Endometrial microvascular endothelial cells (primary cell): ENCODE data around the gene SLC35C1. TPM values are rescaled to one million over a fixed set of nuclear protein-coding genes. Genes with fewer than 3 reads are reported as not detected.
"Not testable (repeated sequence)": the region's sequence is repeated elsewhere in the genome, so short reads cannot be mapped to it uniquely, and the experiment has no call there.

Experiments
- in situ Hi-C: cut with HindIII; loops from 2 replicates; pipeline ENCODE4 v1.10.0; 2017; ENCODE audit warnings: low sequenced_read_pairs, low pct_unique_long_range_greater_than_20kb; ENCODE audit errors: inconsistent ontology term
- total RNA-seq: library from RNA; depleted of rRNA; stranded (reverse); fragments of >200 nt; gene quantifications from one replicate; pipeline ENCODE4 v1.2.3, GENCODE V29; 2015; ENCODE audit errors: inconsistent ontology term

Gene SLC35C1
- total RNA-seq, 1 donor from 2014 or later = 24.7 TPM

DNA sequence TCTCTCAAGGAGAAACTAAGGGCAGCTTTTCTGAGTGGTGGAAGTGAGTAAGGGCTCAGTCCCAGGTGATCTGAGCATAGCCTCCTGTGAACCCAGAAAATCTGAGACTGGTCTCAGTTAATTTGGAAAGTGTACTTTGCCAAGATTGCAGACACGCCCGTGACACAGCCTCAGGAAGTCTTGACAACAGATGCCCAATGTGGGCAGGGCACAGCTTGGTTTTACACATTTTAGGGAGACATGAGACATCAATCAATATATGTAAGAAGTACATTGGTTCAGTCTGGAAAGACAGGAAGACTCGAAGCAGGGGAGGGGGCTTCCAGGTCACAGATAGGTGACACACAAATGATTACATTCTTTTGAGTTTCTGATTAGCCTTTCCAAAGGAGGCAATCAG lies 28.8 kb downstream of the SLC35C1 start:
- in situ Hi-C loops = no loop called here

DNA sequence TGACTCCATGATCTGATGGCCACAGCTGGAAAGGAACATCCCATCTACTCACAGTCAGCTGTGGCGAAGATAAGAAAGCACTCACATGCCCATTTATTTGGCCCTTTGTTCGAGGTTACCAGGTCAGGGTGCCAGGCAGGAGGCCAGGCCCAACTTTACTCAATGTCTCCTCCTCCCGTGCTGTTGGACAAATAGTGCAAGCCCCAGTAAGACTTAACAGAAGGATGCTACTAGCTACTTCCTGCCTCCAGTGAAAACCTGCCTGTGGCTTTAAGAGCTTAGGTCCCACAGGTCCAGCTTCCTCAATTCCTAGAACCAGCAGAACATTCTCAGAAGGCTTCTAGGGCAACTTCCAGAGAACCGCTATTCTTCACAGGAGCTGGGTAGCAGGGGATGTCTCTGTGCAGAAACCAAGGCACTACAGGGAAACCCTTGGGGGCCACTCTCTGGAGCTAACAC lies 29.4 kb downstream of the SLC35C1 start:
- in situ Hi-C loops = no loop called here

DNA sequence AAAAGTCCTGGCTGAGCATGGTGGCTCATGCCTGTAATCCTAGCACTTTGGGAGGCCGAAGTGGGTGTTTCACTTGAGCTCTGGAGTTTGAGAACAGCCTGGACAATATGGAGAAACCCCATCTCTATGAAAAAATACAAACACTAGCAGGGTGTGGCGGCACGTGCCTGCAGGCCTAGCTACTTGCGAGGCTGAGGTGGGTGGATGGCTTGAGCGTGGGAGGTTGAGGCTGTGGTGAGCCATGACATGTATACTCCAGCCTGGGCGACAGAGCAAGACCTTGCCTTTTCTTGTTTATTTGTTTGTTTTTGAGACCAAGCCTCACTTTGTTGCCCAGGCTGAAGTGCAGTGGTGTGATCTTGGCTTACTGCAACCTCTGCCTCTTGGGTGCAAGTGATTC lies 34.3 kb downstream of the SLC35C1 start:
- in situ Hi-C loops = no loop called here

DNA sequence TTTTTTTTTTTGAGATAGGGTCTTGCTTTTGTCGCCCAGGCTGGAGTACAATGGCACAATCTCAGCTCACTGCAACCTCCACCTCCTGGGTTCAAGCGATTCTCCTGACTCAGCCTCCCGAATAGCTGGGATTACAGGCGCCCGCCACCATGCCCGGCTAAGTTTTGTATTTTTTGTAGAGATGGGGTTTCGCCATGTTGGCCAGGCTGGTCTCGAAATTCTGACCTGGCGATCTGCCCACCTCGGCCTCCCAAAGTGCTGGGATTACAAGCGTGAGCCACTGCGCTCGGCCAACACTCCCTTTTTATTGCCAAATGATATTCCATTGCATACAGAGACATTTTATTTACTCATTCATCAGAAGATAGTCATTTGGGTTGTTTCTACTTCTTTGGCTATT lies 35.3 kb downstream of the SLC35C1 start:
- in situ Hi-C loops = not testable (repeated sequence)

DNA sequence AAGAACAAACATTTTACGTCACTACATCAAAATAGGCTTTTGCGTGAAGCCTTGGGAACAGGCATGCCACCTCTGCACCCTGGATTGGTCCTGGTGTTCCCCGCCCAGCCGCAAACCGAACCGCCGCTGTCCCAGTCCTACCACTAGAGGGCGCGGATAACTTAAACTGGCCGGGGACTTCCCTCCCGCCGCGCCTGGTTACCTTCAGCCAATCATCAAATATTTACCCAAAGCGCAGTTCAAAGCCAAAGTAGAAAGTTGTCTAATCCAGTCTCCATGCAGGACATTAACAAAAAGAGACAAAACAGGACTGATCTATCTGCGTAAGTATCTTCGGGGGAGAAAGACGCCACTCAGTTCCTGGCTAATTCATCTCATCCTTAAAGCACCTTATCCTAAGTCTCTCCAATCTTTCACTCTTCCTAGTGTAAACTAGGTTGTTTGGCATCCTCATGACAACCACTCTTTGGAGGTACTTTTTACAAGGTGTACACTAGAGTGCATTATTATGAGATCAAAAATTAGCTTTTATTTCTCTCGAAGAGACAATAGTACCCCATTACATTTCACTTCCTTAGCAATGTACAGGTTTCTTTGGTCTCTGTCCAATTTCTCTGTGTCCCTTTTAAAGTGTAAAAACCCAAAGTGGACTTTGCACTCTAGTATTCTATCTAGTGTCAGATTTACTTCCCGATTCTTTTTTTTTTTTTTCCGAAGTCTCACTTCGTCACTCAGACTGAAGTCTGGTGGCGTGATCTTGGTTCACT lies 38.4 kb downstream of the SLC35C1 start:
- in situ Hi-C loops = no loop called here

DNA sequence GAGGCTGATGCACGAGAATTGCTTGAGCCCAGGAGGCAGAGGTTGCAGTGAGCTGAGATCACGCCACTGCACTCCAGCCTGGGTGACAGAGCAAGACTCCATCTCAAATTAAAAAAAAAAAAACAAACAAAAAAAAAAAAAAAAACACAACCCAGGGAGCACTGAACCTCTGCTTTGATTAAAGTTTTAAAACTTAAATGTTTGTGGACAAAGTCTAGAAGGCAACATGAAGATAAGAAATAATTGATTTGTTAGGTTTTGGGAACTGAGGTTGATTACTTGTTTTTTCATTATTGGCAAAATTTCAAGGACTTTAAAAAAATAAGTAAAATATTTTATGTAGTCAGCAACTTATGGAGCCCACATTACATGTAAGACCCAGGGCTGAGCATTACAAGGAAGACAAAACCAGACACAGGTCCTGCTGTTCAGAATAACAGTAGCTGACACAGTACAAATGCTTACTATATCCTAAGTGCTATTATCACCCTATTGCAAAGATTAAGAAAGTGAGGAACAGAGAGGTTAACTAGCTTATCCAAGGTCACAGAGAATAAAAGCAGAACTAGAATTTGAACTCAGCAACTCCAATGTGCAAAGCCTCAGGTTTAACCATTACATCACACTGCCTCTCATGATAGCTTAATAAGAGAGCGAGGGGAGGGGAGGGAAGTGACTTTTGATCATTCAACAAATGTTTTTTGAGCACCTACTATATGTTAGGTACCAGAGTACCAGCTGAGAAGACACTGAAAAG lies 40.1 kb downstream of the SLC35C1 start:
- in situ Hi-C loops = no loop called here

DNA sequence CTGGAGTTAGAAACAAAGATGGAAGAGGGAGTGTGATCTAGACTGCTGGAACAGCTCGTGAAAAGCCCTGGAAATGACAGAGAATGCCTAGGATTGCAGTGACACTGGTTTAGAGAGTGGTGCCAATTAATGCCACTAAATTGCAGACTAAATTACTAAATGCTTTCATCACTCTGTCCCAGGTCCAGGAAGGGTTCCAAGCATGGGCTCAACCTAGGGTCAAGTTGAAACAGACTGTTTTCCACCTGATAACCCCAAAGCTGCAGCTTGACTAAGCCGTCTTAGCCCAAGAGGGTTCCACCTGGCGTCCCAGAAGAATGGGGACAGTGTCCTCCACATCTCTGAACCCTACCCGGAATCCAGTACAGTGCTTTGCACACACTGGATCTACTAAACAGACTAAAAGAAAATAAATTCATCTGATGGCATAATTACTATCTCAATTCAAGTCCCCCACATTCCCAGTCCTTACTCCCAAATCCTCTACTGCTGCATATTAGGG lies 41.3 kb downstream of the SLC35C1 start:
- in situ Hi-C loops = no loop called here

DNA sequence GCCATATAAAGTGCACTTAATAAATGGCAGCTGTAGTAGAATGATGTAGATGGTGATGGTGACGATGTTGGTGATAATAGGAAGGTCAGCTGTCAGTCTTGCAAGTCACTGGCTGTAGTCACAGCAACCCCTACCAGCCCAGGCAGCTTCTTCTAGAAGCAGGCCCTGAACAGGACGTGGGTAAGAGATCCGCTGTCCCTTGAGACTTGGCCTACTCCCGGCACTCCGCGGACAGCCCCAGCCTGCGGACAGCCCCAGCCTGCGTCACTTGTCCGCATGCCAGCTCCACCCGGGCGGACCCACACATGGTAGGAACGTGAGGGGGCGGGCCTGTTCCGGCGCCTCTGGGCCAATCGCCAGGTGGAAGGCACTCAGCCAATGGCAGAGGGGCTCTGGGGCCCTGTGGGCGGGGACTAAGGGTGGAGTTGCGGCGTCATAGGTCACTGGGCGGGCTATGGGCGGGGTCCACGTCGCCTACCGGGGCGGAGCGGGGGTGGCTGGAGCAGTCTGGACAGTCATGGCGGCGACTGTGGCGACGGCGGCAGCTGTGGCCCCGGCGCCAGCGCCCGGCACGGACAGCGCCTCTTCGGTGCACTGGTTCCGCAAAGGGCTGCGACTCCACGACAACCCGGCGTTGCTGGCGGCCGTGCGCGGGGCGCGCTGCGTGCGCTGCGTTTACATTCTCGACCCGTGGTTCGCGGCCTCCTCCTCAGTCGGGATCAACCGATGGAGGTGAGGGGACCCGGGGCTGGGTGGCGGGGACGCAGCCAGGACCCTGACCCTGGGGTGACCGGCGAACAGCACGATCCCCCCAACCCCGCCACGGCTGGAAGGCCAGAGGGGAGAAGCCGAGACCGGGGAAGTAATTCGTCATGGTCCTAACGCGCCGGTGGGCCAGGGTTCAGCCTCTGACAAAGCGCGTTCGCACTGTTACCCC lies 42.3 kb downstream of the SLC35C1 start, which contains the start of gene CRY2:
CRY2 (plus strand) TSS at position 502 of the 937 bp plus-strand sequence; CDS start at position 518, 16 bp downstream.
- in situ Hi-C loops = no loop called here

DNA sequence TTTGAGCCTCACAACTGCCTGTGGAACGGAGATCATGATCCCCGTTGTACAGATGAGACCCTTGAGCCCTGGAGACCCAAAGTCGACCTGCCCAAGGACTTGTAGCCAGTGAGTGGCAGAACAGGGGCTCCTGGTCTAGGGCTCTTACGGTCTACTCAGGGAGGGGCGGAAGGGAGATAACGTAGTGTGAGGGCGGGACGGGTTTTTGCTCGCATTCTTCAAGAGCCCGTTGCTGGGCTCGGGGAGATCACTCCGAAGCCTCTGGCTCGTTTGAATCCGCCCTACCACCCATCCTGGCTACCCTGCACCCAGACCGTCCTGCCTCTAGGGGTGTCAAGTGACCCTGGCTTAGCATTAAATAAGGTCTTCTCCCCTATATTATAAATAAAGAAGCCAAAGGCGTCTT lies 43.0 kb downstream of the SLC35C1 start:
- in situ Hi-C loops = no loop called here

DNA sequence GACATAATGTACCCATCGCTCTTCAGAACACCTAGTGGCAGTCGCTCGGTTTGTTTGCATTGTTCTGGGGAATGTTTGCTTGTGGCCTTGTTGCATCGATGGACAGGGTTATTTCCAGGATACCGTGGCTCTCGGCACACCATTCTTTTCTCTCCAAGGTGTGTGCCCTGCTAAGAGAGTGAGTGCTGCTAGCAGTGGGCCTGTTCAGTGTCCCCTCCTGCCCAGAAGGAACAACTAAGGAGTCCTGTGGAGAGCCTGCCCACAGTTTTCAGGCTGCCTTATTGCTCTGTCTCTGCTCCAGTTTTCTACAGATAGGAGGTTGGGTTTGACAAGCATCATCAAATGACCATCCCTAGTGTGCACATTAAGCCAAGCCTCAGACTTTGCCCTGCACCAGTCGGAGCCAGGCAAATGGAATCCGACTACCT lies 43.7 kb downstream of the SLC35C1 start:
- in situ Hi-C loops = no loop called here

DNA sequence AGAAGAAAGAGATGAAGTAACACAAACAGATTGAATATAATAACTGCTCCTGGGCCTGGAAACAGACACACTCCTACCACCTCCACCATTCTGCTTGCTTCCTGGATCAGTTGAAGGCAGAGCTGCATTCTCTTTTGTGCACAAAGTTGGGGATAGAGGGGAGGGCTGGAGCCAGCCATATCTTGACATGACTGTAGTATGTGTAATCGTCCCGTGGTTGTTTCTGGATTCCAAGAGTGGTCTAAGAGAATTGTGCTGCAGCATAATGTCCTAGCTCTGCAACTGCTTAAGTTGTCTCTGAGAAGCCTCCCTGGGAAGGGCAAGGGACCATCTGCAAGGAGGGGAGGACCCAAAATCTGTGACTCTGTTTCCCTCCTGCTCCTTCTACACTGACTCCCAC lies 45.5 kb downstream of the SLC35C1 start:
- in situ Hi-C loops = no loop called here

DNA sequence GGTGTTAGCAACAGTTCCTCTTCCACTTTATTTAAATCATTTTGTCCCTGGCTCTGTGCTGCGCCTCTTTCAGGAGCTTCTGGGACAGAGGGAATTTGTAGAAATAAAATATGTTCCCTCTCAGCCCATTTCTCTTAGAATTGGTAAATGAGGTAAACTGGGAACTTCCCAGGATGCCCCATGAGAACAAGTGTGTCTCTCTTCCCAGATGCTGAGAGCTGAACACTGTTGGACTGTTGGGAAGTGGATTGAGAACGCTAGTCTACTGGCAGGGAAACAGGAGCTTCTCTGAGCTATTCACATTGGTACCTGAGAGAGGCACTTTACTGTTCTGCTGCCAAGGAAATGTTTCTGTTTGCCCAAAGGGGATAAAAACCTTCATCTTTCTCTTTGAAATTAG lies 46.3 kb downstream of the SLC35C1 start:
- in situ Hi-C loops = no loop called here

DNA sequence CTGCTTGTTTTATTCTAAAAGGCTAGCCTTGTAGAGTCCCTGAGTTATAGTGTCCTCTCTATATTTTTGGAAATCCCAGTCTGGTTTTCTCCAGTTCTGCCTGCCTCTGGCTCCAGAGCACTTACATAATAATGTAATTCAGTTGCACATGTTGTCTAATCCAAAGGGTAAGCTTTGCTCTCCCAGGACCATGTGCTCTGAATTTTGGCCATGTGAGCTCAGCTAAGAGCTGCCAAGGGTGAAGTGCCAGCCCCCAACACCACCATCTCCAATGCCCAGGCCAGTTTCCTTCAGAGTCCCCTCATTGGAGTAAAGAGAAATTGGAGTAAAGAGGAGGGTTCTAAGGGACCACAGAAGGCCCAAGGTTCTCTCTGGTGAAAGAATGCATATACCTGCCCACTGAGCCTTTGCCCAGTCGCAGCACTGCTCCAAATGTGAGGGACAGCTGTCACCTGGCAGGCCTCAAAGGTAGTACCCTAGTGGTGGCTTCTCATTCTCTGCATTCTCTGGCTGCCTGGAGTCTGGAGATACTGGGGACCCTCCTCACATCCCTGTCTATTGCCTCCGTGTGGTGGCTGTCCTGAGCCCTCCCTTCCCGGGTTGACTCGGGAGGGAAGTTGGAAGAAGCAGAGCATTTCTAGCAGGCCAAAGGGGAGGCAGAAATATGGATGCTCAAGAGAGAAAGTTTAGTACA lies 47.2 kb downstream of the SLC35C1 start:
- in situ Hi-C loops = no loop called here

DNA sequence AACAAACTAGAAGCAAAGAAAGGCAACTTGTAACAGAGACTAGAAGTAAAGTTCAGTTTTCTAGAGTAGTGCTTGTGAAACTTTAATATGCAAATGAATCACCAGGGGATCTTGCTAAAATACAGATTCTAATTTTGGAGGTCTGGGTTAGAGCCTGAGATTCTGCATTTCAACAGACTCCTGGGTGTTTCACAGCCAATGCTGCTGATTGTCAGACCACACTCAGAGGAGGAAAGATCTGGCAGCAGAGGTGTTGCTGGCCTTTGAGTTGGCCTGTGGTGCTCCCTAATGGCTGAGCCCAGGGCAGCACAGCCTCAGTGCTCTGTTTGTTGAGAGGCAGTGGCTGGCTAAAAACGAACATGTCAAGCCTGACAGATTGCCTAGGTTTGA lies 47.8 kb downstream of the SLC35C1 start:
- in situ Hi-C loops = no loop called here

DNA sequence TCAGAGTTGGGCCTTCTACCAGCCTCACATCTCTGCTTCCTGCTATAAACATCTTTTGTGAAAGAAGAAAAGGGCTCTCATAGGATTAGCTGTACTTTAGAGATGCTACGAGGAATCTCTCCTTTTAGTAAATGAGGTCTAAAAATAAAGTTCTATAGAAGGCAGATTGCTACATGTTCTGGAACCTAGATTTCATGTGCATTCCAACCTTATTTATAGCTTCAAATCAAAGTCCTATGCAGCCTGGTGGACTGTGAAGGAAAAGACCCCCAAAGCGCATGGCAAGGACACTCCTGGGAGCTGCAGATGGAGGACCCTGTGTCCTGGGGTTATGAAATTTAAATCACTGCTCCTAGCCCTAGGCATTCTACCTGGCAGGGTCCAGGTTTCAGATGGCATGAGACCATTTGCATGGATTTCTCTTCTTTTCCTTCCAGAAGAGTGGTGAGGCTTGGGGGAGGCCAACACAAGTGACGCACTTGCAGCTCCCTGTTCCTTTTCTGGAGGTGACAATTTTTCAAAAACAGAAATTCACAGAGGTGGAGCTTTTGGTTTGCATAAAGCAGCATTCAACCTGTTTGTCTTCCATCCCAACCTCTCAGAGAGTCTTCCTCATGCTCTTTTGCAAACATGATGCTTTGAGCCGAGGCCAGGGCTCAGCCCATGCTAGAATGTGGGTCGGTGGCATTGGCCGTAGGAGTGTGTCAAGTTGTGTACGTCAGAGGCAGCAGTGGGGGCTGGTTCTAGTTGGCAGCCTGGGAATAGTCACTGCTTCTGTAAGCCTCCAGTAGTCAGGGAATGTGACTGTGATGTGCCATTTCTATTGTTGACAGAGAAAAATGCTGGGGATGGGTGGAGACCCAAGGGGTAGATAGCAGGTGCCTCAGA lies 48.6 kb downstream of the SLC35C1 start:
- in situ Hi-C loops = no loop called here

DNA sequence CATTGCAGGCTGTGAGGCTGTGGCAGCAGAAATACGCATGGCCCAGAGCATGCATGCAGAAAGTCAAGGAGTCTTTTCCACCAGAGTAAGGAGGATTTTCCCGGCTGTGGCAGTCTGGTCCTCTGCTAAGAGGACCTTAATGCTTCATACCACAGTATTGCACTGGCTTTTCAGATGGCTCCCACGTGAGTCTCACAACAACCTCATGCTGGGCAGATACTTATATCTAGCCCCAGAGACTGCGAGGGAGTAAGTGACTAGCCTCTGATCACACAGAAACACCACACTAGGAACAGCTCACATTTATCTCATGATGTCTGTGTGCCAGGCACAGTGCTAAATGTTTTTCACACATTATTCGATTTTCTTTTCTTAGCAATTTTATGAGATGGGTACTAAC lies 50.4 kb downstream of the SLC35C1 start:
- in situ Hi-C loops = no loop called here

DNA sequence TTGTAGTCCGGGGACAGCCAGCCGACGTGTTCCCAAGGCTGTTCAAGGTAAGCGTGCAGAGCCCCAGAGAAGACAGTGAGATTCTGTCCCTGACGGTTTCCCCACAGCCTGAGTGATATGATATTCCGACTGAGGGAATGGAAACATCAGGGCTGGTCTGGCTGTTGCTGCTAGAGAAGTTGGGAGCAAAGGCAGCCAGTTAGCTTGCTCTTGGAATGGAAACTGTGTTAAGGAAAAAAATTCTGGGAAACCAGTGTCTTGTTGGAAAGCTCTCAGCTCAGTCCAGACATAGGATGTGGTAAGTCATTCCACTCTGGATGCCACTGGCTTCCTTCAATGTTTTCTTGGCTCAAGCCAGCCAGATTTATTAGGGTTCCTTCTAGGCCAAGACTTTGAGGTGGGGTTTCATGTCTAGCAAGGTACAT lies 51.1 kb downstream of the SLC35C1 start:
- in situ Hi-C loops = no loop called here
